GM18951 (cell line): ENCODE data around the gene ARL11.

ENCODE experiments used
- POLR2A ChIP-seq: IDR thresholded peaks from 4 replicates; pipeline ENCODE4 v1.6.1; 2011; ENCODE audit warnings: mild to moderate bottlenecking; ENCODE audit not compliant: insufficient read length, insufficient read depth; ENCODE audit errors: extremely low read depth
- in situ Hi-C: fragments of 300-500 bp; cut with MboI; formaldehyde crosslinking; loops from one replicate; pipeline ENCODE4 v1.12.0; 2022; ENCODE audit warnings: low sequenced_read_pairs, mixed read lengths, inconsistent platforms; ENCODE audit not compliant: unreplicated experiment

Gene ARL11

DNA sequence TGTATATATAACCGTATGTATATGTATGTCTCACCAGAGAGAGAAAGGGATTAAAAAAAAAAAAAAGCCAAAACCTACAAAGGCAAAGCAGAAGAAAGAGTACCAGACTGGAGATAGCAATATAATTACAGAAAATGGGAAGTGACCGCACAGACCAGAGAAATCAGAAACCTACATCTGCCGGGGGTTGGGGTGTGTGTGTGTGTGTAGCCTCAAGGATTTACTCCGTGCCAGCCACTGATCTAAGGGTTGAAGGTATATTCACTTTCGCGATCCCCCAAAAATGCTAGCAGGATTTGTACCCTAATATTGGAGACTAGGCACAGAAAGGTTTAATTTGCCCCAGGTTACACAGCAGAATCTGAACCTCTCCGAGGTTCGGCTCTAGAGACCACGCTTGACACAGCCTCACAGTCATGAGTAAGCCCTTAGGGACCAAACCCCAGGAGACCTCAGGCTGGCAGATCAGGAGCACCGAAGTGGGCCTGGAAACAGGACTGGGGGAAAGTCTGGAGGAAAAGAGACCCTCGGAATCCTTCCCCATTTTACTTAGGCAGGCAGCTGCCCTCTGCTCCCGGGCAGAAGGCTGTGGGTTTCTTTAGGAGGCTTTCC lies 14.8 kb downstream of the ARL11 start:
- no peak for TF ChIP-seq POLR2A
- in situ Hi-C loops: no loop called here

- in situ Hi-C loops: no loop called here
- TF ChIP-seq POLR2A: no peak
Measured at GRCh38 chr13:49645451-49645850, 17.1 kb downstream of the ARL11 start.

GRCh38 chr13:49646688-49647087 lies 18.4 kb downstream of the ARL11 start:
- TF ChIP-seq POLR2A: no peak
- in situ Hi-C loops: no loop called here

DNA sequence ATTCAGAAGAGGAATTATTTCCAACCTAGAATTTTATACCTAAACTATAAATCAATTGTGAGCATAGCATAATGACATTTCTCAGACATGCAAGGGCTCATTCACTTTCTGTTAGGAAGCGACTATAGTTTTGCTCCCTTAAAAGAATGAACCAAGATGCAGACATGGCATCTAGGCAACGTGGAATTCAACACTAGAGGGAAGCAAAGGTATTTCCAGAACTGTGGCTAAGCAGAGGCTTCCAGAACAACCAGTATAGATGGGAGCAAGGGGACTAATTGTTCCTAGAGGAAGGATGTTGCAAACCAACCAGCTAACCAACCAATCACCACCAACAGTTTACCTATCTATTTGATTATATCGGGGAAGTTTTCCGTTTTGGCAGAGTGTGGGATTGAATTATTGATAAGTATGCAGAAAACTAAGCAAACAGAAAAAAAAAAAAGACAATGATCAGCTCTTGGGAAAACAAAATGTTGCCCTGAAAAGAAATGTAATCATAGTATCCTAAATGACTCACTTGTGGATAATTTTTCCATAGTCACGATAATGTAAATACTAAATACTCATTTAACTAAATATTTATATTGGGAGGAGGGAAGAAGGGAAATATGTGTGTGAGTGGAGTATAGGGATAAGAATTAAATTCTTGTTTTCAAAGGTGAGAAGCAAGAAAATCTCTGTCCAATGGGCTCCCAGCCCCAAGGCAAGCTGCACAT lies 21.1 kb downstream of the ARL11 start:
- TF ChIP-seq POLR2A: no peak
- in situ Hi-C loops: no loop called here

DNA sequence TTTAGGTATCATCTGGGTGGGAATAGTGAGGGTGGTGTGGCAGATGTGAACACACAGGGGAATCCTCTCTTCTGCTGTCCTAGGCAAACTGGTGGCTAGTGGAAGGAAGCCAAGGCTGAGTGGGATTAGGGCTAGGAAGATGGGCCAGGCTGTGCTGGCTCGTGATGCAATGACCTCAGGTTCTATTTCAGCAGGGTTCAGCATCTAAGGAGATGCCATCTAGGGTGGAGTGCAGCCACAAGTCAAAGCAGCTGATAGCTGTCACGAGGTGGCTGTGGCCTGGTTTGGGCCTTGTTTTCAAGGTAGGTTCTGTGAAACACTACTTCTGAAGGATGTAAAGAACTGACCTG lies 21.6 kb downstream of the ARL11 start:
- in situ Hi-C loops: loop anchor here (10.0 to 25.0 kb wide), 2 partner anchors 195 to 1412 kb away; no protein-coding TSS in a partner anchor

GRCh38 chr13:49651570-49652354 lies 23.5 kb downstream of the ARL11 start:
- TF ChIP-seq POLR2A: no peak
- in situ Hi-C loops: loop anchor here (10.0 to 25.0 kb wide), 2 partner anchors 193 to 1411 kb away; no protein-coding TSS in a partner anchor

More for the DNA sequence above, 21.6 kb downstream of the ARL11 start:
- no peak for TF ChIP-seq POLR2A

- no peak for TF ChIP-seq POLR2A
- in situ Hi-C loops: loop anchor here (10.0 to 25.0 kb wide), 2 partner anchors 192 to 1410 kb away; no protein-coding TSS in a partner anchor
Measured at GRCh38 chr13:49652355-49653305, 24.3 kb downstream of the ARL11 start.

DNA sequence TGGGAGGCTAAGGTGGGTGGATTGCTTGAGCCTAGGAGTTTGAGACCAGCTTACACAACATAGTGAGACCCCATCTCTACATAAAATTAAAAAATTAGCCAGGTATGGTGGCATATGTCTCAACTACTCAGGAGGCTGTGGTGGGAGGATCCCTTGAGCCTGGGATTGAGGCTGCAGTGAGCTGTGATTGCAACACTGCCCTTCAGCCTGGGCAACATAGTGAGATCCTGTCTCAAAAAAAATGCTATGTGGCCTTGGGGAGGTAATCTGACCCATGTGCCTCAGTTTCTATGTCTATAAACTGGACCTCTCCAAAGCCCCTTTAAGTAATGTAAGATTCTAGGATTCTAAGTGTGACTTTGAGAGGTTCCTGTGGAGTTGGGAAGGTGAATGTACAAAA lies 25.2 kb downstream of the ARL11 start:
- in situ Hi-C loops: loop anchor here (10.0 to 25.0 kb wide), 2 partner anchors 191 to 1409 kb away; no protein-coding TSS in a partner anchor
- TF ChIP-seq POLR2A: no peak

DNA sequence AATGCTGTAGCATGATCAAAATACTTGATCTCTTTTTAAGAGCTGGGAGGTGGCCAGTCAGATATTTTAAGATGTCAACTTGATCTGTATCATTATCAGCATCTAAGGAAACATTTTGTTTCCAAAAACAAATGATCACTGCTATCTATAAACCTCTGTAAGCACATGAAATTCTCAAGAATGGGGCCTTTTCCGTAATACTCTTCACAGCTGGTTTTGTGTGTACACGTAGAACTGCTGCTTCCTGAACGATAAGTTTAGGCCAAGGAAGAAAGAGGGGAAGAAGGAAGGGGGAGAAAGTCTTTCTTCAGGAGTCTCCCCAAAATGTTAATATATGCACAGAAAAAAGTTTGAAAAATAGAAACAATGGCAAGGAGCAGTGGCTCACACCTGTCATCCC lies 25.7 kb downstream of the ARL11 start:
- TF ChIP-seq POLR2A: no peak
- in situ Hi-C loops: loop anchor here (10.0 to 25.0 kb wide), 2 partner anchors 191 to 1408 kb away; no protein-coding TSS in a partner anchor

DNA sequence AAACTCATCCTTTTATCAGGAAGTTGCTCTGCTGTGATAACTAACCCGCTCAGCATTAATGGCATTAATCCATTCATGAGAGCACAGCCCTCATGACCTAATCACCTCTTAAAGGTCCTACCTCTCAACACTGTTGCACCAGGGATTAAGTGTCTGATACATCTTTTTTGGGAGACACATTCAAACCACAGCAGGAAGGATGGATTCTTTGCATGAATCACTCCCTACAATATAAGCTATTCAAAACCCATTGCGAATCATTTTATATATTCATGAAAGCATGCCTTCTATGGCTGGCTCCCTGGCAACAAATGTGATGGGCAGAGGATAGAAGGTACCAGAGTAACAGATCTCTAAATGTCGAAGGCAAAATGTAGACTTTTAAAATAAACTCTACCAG lies 27.6 kb downstream of the ARL11 start:
- in situ Hi-C loops: loop anchor here (10.0 to 25.0 kb wide), 2 partner anchors 189 to 1406 kb away; no protein-coding TSS in a partner anchor

DNA sequence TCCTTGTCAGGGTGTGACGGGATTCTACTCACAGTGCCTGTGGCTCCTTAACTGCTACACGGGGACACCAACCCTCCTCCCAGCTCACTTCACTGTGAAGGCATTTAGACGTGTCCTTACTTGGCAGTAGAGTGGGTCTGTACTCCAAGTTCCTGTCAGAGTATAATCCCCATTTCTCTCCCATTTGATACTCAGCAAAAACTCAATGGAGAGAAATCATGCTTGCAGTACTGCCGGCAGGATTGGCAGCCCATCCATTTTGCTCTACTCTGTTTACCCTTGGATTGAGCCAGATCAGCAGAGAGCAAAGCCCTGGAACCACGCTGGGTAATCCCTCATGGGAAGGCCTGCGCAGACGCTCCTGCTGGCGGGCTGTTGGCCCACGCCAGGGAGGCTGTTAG lies 28.9 kb downstream of the ARL11 start:
- in situ Hi-C loops: loop anchor here (10.0 to 25.0 kb wide), 2 partner anchors 188 to 1405 kb away; no protein-coding TSS in a partner anchor

More for the DNA sequence above, 27.6 kb downstream of the ARL11 start:
- TF ChIP-seq POLR2A: no peak

GRCh38 chr13:49664606-49665005 lies 36.3 kb downstream of the ARL11 start:
- in situ Hi-C loops: loop anchor here (25.0 kb wide), 1 partner anchor 1398 kb away; no protein-coding TSS in a partner anchor
- TF ChIP-seq POLR2A: no peak

More for the DNA sequence above, 28.9 kb downstream of the ARL11 start:
- TF ChIP-seq POLR2A: no peak
